ENCODE data around the gene CEP120.
"Not testable (repeated sequence)": the region's sequence is repeated elsewhere in the genome, so short reads cannot be mapped to it uniquely, and the experiment has no call there.

Gene CEP120

GRCh38 chr5:123438244-123438643 lies 15.0 kb upstream of the CEP120 start:
- DNase-seq: peak; percentile 47

GRCh38 chr5:123436201-123436600 lies 13.0 kb upstream of the CEP120 start:
- DNase-seq: no peak

GRCh38 chr5:123434796-123435195 lies 11.6 kb upstream of the CEP120 start:
- DNase-seq: no peak

- no peak for DNase-seq
Measured at GRCh38 chr5:123433596-123433995, 10.4 kb upstream of the CEP120 start.

- DNase-seq: not testable (repeated sequence)
Measured at GRCh38 chr5:123430441-123430840, 7.2 kb upstream of the CEP120 start.

- DNase-seq: peak; percentile 21
Measured at GRCh38 chr5:123429993-123430392, 6.8 kb upstream of the CEP120 start.

GRCh38 chr5:123429221-123429954 lies 6.2 kb upstream of the CEP120 start:
- no peak for DNase-seq

- no peak for DNase-seq
Measured at GRCh38 chr5:123428521-123429220, 5.5 kb upstream of the CEP120 start.

- no peak for DNase-seq
Measured at GRCh38 chr5:123427281-123427680, 4.1 kb upstream of the CEP120 start.

GRCh38 chr5:123425431-123425830 lies 2.2 kb upstream of the CEP120 start:
- no peak for DNase-seq

- peak; percentile 34 for DNase-seq
Measured at GRCh38 chr5:123422433-123423277, 548 bp downstream of the CEP120 start.

- DNase-seq: no peak
Measured at GRCh38 chr5:123421773-123422172, 1.4 kb downstream of the CEP120 start.

GRCh38 chr5:123414974-123415373 lies 8.2 kb downstream of the CEP120 start:
- DNase-seq: no peak

GRCh38 chr5:123412206-123412605 lies 11.0 kb downstream of the CEP120 start:
- DNase-seq: no peak

GRCh38 chr5:123401999-123402398 lies 21.2 kb downstream of the CEP120 start:
- DNase-seq: not testable (repeated sequence)

- DNase-seq: no peak
Measured at GRCh38 chr5:123401320-123401719, 21.9 kb downstream of the CEP120 start.

GRCh38 chr5:123400870-123401291 lies 22.3 kb downstream of the CEP120 start:
- DNase-seq: not testable (repeated sequence)

- no peak for DNase-seq
Measured at GRCh38 chr5:123398058-123398733, 25.0 kb downstream of the CEP120 start.

GRCh38 chr5:123397538-123397937 lies 25.7 kb downstream of the CEP120 start:
- no peak for DNase-seq

GRCh38 chr5:123391009-123391408 lies 32.2 kb downstream of the CEP120 start:
- DNase-seq: no peak

- DNase-seq: no peak
Measured at GRCh38 chr5:123389794-123390193, 33.4 kb downstream of the CEP120 start.

GRCh38 chr5:123387313-123387712 lies 35.9 kb downstream of the CEP120 start:
- no peak for DNase-seq

- no peak for DNase-seq
Measured at GRCh38 chr5:123382252-123382651, 41.0 kb downstream of the CEP120 start.

Measured in activated CD4-positive, alpha-beta T cell treated with anti-CD3 and anti-CD28 coated beads for 48 hours (primary cell).